ENCODE data around the gene PWWP2B.

The PWWP2B gene

DNA sequence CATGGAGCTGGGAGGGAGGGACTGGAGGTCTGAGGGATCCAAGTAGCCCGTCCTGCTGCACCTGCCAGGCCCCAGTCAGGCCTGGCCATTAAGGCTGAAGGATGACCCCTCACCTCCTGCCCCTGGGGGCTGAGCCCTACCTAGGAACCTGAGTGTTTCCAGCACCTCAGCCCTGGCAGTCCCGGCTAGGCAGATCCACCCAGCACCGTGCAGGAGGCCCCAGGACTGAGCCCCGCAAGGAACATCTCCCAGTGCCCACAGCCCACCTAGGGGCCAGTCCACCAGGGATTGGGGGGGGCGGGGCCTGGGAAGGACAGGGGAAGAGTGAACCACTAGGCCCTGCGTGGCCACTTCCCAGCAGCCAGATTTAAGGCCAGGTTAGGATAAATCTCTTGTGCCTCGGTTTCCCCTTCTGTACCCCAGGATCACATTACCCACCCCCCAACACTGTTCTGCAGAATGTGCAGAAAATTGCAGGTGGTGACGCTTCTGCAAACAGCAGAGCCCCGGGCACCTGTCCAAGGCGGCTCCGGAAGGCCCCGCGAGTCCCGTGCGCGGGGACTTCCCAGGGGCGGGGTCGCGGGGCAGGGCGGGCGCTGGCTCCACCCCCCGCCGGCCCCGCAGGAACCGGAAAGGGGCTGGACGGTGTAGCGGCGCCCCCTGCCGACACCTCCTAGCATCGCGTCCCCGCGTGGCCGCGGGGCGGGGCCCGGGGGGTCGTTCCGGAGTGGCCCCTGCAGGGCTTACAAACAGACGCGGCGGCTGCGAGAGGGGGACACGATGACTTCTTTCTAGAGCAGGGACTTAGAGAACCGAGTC lies 55.9 kb downstream of the PWWP2B start:
- H2AFZ ChIP-seq (ENCODE audit: low read length) = peak overlapping the region; percentile 59
- H3K9me3 ChIP-seq (ENCODE audit: insufficient read depth, low read depth, low read length) = no peaks in the 10 kb centered on the region
- peaks cover 8% of the 10 kb centered on the region; the same call in 1 of the 2 replicates for H3F3A ChIP-seq (ENCODE audit: low read depth)
- H3K79me2 ChIP-seq (ENCODE audit: insufficient read depth, low read length) = no peaks in the 10 kb centered on the region
- H4K20me1 ChIP-seq (ENCODE audit: insufficient read depth, low read length, poor library complexity, severe bottlenecking) = no peaks in the 10 kb centered on the region
- H3K27me3 ChIP-seq (ENCODE audit: insufficient read depth, low read length, poor library complexity, severe bottlenecking) = no peaks in the 10 kb centered on the region
- H3K9ac ChIP-seq (ENCODE audit: low read depth, low read length, poor library complexity, severe bottlenecking) = peak overlapping the region; percentile 42
- peaks cover 43% of the 10 kb centered on the region for H3K4me1 ChIP-seq (ENCODE audit: insufficient read depth, low read length, poor library complexity, severe bottlenecking)
- H3K9me2 ChIP-seq (replicated peaks; ENCODE audit: low read depth, low read length) = no peaks in the 10 kb centered on the region
- peak overlapping the region; percentile 72 for H3K4me2 ChIP-seq (ENCODE audit: low read depth, low read length, poor library complexity, severe bottlenecking)
- TF ChIP-seq CTCF (conservative IDR thresholded peaks at IDR 0.05; ENCODE audit: low read length) = peak; percentile 86
- TF ChIP-seq EZH2phosphoT487 (IDR thresholded peaks at IDR 0.05; ENCODE audit: borderline replicate concordance) = no peak
- H3K4me3 ChIP-seq (ENCODE audit: low read length, poor library complexity, severe bottlenecking) = peak overlapping the region; percentile 54
- H3K36me3 ChIP-seq (ENCODE audit: insufficient read depth, low read length) = no peaks in the 10 kb centered on the region

DNA sequence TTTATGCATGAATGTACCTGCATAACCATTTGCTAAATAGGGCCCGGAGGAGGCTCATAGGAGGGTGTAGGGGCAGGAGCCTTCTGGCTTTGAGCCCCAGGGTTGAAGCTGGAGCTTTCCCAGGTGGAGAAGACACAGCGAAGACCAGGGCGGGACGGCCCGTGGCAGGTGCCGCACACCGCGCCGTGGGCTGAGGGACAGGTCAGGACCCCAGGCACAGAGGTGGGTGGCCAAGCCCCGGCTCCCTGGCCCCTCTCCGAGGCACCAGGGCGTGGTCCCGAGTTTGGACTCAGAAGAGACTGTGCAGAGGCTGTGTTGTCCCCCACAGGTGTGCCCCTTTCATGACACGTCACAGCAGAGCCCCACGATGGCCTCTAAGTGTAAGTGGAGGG lies 56.5 kb downstream of the PWWP2B start:
- no peak for TF ChIP-seq CTCF (conservative IDR thresholded peaks at IDR 0.05; ENCODE audit: low read length)
- no peak for TF ChIP-seq EZH2phosphoT487 (IDR thresholded peaks at IDR 0.05; ENCODE audit: borderline replicate concordance)
- peak overlapping the region; percentile 54 for H3K4me3 ChIP-seq (ENCODE audit: low read length, poor library complexity, severe bottlenecking)
- H3K9ac ChIP-seq (ENCODE audit: low read depth, low read length, poor library complexity, severe bottlenecking) = no peak overlapping the region
- peaks cover 6% of the 10 kb centered on the region; the same call in 1 of the 2 replicates for H3F3A ChIP-seq (ENCODE audit: low read depth)
- no peaks in the 10 kb centered on the region for H3K36me3 ChIP-seq (ENCODE audit: insufficient read depth, low read length)
- no peaks in the 10 kb centered on the region for H4K20me1 ChIP-seq (ENCODE audit: insufficient read depth, low read length, poor library complexity, severe bottlenecking)
- H3K4me2 ChIP-seq (ENCODE audit: low read depth, low read length, poor library complexity, severe bottlenecking) = peak overlapping the region; percentile 72
- peak overlapping the region; percentile 59 for H2AFZ ChIP-seq (ENCODE audit: low read length)
- no peaks in the 10 kb centered on the region for H3K9me3 ChIP-seq (ENCODE audit: insufficient read depth, low read depth, low read length)
- no peaks in the 10 kb centered on the region for H3K9me2 ChIP-seq (replicated peaks; ENCODE audit: low read depth, low read length)
- no peaks in the 10 kb centered on the region for H3K27me3 ChIP-seq (ENCODE audit: insufficient read depth, low read length, poor library complexity, severe bottlenecking)
- peaks cover 39% of the 10 kb centered on the region for H3K4me1 ChIP-seq (ENCODE audit: insufficient read depth, low read length, poor library complexity, severe bottlenecking)
- H3K79me2 ChIP-seq (ENCODE audit: insufficient read depth, low read length) = no peaks in the 10 kb centered on the region

GRCh38 chr10:132454296-132455198 lies 57.5 kb downstream of the PWWP2B start:
- Histone ChIP-seq H3F3A (ENCODE audit: low read depth) (peaks cover 2% of the 10 kb centered on the region; the same call in 1 of the 2 replicates), H4K20me1 (ENCODE audit: insufficient read depth, low read length, poor library complexity, severe bottlenecking) (no peaks in the 10 kb centered on the region), H3K4me3 (ENCODE audit: low read length, poor library complexity, severe bottlenecking) (no peak overlapping the region), H3K9ac (ENCODE audit: low read depth, low read length, poor library complexity, severe bottlenecking) (no peak overlapping the region), H3K4me2 (ENCODE audit: low read depth, low read length, poor library complexity, severe bottlenecking) (no peak overlapping the region), H3K36me3 (ENCODE audit: insufficient read depth, low read length) (no peaks in the 10 kb centered on the region), H3K79me2 (ENCODE audit: insufficient read depth, low read length) (no peaks in the 10 kb centered on the region), H3K9me2 (replicated peaks; ENCODE audit: low read depth, low read length) (no peaks in the 10 kb centered on the region), H3K4me1 (ENCODE audit: insufficient read depth, low read length, poor library complexity, severe bottlenecking) (peaks cover 35% of the 10 kb centered on the region), H2AFZ (ENCODE audit: low read length) (no peak overlapping the region), H3K9me3 (ENCODE audit: insufficient read depth, low read depth, low read length) (no peaks in the 10 kb centered on the region), H3K27me3 (ENCODE audit: insufficient read depth, low read length, poor library complexity, severe bottlenecking) (no peaks in the 10 kb centered on the region)
- no peak for TF ChIP-seq EZH2phosphoT487 (IDR thresholded peaks at IDR 0.05; ENCODE audit: borderline replicate concordance)
- no peak for TF ChIP-seq CTCF (conservative IDR thresholded peaks at IDR 0.05; ENCODE audit: low read length)

Data from Loucy (cell line).